ENCODE measurements around the gene SNRNP200.

GRCh38 chr2:96267159-96267971 is 38.0 kb downstream of the SNRNP200 start:
- no peak for TF ChIP-seq POLR2A (IDR thresholded peaks at IDR 0.05)
- TF ChIP-seq CTCF (IDR thresholded peaks at IDR 0.05) = no peak
